Ishikawa (cell line): Measurements from ENCODE around the gene MAGI1.

Source experiments
- CEBPB ChIP-seq: IDR thresholded peaks from 2 replicates; pipeline ENCODE4 v1.6.1; 2012
- CREB1 ChIP-seq: IDR thresholded peaks from 2 replicates; pipeline ENCODE4 v1.6.1; 2012; ENCODE audit warnings: low read depth
- EGR1 ChIP-seq: IDR thresholded peaks from 2 replicates; pipeline ENCODE4 v1.6.1; 2012
- EP300 ChIP-seq: IDR thresholded peaks from 2 replicates; pipeline ENCODE4 v1.6.1; 2012; ENCODE audit warnings: borderline replicate concordance
- FOXM1 ChIP-seq: IDR thresholded peaks from 2 replicates; pipeline ENCODE4 v1.6.1; 2012; ENCODE audit warnings: low read depth, borderline replicate concordance
- NFIC ChIP-seq: IDR thresholded peaks from 2 replicates; pipeline ENCODE4 v1.6.1; 2012
- RAD21 ChIP-seq: IDR thresholded peaks from 2 replicates; pipeline ENCODE4 v1.6.1; 2012; ENCODE audit warnings: low read depth
- TAF1 ChIP-seq: IDR thresholded peaks from 2 replicates; pipeline ENCODE4 v1.6.1; 2012; ENCODE audit warnings: low read depth, mild to moderate bottlenecking
- TCF12 ChIP-seq: IDR thresholded peaks from 2 replicates; pipeline ENCODE4 v1.6.1; 2012; ENCODE audit warnings: low read depth
- TEAD4 ChIP-seq: IDR thresholded peaks from 2 replicates; pipeline ENCODE4 v1.6.1; 2012
- USF1 ChIP-seq: IDR thresholded peaks from 2 replicates; pipeline ENCODE4 v1.6.1; 2012
- YY1 ChIP-seq: IDR thresholded peaks from 2 replicates; pipeline ENCODE4 v1.6.1; 2012; ENCODE audit warnings: low read depth
- ZBTB7A ChIP-seq: IDR thresholded peaks from 2 replicates; pipeline ENCODE4 v1.6.1; 2012; ENCODE audit warnings: low read depth
- TF ChIP-seq, protein P1 (sequence below): IDR thresholded peaks from 2 replicates; pipeline ENCODE4 v1.6.1; 2012
- TF ChIP-seq, protein P2 (sequence below): IDR thresholded peaks from 2 replicates; pipeline ENCODE4 v1.6.1; 2012; ENCODE audit warnings: low read depth, mild to moderate bottlenecking

The MAGI1 gene

GRCh38 chr3:65334045-65334665, 704.6 kb downstream of the MAGI1 start:
- TF ChIP-seq RAD21 (peak; percentile 26), CEBPB (no peak)

- TF ChIP-seq, protein P1, sequence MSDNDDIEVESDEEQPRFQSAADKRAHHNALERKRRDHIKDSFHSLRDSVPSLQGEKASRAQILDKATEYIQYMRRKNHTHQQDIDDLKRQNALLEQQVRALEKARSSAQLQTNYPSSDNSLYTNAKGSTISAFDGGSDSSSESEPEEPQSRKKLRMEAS = no peak
Measured at GRCh38 chr3:65331730-65332129, 707.0 kb downstream of the MAGI1 start.

- TF ChIP-seq USF1 (no peak), EP300 (no peak), CREB1 (no peak), TCF12 (no peak), FOXM1 (no peak), YY1 (no peak), EGR1 (no peak), CEBPB (no peak), TAF1 (no peak), NFIC (no peak), TEAD4 (no peak), ZBTB7A (no peak)
- TF ChIP-seq, protein P2, sequence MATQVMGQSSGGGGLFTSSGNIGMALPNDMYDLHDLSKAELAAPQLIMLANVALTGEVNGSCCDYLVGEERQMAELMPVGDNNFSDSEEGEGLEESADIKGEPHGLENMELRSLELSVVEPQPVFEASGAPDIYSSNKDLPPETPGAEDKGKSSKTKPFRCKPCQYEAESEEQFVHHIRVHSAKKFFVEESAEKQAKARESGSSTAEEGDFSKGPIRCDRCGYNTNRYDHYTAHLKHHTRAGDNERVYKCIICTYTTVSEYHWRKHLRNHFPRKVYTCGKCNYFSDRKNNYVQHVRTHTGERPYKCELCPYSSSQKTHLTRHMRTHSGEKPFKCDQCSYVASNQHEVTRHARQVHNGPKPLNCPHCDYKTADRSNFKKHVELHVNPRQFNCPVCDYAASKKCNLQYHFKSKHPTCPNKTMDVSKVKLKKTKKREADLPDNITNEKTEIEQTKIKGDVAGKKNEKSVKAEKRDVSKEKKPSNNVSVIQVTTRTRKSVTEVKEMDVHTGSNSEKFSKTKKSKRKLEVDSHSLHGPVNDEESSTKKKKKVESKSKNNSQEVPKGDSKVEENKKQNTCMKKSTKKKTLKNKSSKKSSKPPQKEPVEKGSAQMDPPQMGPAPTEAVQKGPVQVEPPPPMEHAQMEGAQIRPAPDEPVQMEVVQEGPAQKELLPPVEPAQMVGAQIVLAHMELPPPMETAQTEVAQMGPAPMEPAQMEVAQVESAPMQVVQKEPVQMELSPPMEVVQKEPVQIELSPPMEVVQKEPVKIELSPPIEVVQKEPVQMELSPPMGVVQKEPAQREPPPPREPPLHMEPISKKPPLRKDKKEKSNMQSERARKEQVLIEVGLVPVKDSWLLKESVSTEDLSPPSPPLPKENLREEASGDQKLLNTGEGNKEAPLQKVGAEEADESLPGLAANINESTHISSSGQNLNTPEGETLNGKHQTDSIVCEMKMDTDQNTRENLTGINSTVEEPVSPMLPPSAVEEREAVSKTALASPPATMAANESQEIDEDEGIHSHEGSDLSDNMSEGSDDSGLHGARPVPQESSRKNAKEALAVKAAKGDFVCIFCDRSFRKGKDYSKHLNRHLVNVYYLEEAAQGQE = no peak
Measured at GRCh38 chr3:65330072-65330471, 708.6 kb downstream of the MAGI1 start.

GRCh38 chr3:65328148-65328547, 710.6 kb downstream of the MAGI1 start:
- TF ChIP-seq CEBPB (no peak), YY1 (no peak), FOXM1 (no peak), EP300 (no peak), USF1 (no peak), TAF1 (no peak)

GRCh38 chr3:65326574-65326973, 712.1 kb downstream of the MAGI1 start:
- TF ChIP-seq TCF12 (no peak), EP300 (no peak), TAF1 (no peak), ZBTB7A (no peak), RAD21 (no peak), CEBPB (no peak), USF1 (no peak), EGR1 (no peak), CREB1 (no peak), TEAD4 (no peak), NFIC (no peak)
- TF ChIP-seq, protein P1 = no peak

- TF ChIP-seq USF1 = no peak
- TF ChIP-seq, protein P1 = no peak
- TF ChIP-seq NFIC = no peak
- TF ChIP-seq, protein P2 = no peak
- no peak for TF ChIP-seq FOXM1
- TF ChIP-seq TEAD4 = no peak
Measured at GRCh38 chr3:65322910-65323309, 715.8 kb downstream of the MAGI1 start.
